ENCODE data around the gene ZFX. TPM values are rescaled to one million over a fixed set of nuclear protein-coding genes. Genes with fewer than 3 reads are reported as not detected.

ZFX gene
- total and polyA plus RNA-seq, 10 of the 15 experiments (the other 5 are each of a cell fraction or from before 2014, with no cell fraction given), result 6.8 to 40.9 (median 24.6) TPM

- TF ChIP-seq, protein P1, sequence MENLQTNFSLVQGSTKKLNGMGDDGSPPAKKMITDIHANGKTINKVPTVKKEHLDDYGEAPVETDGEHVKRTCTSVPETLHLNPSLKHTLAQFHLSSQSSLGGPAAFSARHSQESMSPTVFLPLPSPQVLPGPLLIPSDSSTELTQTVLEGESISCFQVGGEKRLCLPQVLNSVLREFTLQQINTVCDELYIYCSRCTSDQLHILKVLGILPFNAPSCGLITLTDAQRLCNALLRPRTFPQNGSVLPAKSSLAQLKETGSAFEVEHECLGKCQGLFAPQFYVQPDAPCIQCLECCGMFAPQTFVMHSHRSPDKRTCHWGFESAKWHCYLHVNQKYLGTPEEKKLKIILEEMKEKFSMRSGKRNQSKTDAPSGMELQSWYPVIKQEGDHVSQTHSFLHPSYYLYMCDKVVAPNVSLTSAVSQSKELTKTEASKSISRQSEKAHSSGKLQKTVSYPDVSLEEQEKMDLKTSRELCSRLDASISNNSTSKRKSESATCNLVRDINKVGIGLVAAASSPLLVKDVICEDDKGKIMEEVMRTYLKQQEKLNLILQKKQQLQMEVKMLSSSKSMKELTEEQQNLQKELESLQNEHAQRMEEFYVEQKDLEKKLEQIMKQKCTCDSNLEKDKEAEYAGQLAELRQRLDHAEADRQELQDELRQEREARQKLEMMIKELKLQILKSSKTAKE (IDR thresholded peaks at IDR 0.05; ENCODE audit: low read depth, poor library complexity, severe bottlenecking), result no peak
- TF ChIP-seq LARP7 (IDR thresholded peaks at IDR 0.05) (no peak), CBX5 (IDR thresholded peaks at IDR 0.05; ENCODE audit: low read depth) (no peak)
- TF ChIP-seq, protein P2, sequence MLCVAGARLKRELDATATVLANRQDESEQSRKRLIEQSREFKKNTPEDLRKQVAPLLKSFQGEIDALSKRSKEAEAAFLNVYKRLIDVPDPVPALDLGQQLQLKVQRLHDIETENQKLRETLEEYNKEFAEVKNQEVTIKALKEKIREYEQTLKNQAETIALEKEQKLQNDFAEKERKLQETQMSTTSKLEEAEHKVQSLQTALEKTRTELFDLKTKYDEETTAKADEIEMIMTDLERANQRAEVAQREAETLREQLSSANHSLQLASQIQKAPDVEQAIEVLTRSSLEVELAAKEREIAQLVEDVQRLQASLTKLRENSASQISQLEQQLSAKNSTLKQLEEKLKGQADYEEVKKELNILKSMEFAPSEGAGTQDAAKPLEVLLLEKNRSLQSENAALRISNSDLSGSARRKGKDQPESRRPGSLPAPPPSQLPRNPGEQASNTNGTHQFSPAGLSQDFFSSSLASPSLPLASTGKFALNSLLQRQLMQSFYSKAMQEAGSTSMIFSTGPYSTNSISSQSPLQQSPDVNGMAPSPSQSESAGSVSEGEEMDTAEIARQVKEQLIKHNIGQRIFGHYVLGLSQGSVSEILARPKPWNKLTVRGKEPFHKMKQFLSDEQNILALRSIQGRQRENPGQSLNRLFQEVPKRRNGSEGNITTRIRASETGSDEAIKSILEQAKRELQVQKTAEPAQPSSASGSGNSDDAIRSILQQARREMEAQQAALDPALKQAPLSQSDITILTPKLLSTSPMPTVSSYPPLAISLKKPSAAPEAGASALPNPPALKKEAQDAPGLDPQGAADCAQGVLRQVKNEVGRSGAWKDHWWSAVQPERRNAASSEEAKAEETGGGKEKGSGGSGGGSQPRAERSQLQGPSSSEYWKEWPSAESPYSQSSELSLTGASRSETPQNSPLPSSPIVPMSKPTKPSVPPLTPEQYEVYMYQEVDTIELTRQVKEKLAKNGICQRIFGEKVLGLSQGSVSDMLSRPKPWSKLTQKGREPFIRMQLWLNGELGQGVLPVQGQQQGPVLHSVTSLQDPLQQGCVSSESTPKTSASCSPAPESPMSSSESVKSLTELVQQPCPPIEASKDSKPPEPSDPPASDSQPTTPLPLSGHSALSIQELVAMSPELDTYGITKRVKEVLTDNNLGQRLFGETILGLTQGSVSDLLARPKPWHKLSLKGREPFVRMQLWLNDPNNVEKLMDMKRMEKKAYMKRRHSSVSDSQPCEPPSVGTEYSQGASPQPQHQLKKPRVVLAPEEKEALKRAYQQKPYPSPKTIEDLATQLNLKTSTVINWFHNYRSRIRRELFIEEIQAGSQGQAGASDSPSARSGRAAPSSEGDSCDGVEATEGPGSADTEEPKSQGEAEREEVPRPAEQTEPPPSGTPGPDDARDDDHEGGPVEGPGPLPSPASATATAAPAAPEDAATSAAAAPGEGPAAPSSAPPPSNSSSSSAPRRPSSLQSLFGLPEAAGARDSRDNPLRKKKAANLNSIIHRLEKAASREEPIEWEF (IDR thresholded peaks at IDR 0.05; ENCODE audit: insufficient replicate concordance, low read depth, low read length), result no peak
Measured at GRCh38 chrX:24186483-24186882, 37.0 kb downstream of the ZFX start (continued).

- no TSS peak for BruUV-seq (replicated peaks)
- Histone ChIP-seq H3K27ac (ENCODE audit: control insufficient read depth, insufficient read depth) (no peak overlapping the region), H3K27me3 (replicated peaks in 1 of 2; ENCODE audit: control insufficient read depth in 2 of 2, insufficient read depth in 2 of 2, low read length in 1 of 2) (no peaks in the 10 kb centered on the region), H3K4me2 (ENCODE audit: control insufficient read depth, insufficient read depth) (no peak overlapping the region), H3K36me3 (ENCODE audit: control insufficient read depth in 2 of 2, insufficient read depth in 2 of 2, low read length in 1 of 2) (peaks cover 5 to 29% of the 10 kb centered on the region in 2 experiments), H3K9me3 (replicated peaks; ENCODE audit: control insufficient read depth, insufficient read depth, low read length) (no peaks in the 10 kb centered on the region; the same call in 2 of the 3 replicates), H3K4me1 (ENCODE audit: control insufficient read depth, insufficient read depth, low read length) (no peaks in the 10 kb centered on the region; the same call in 1 of the 2 replicates), H3K9ac (ENCODE audit: control insufficient read depth, insufficient read depth, low read length) (no peak overlapping the region), H3K79me2 (ENCODE audit: control insufficient read depth, insufficient read depth, low read length) (peaks cover 57% of the 10 kb centered on the region), H3K4me3 (no peak overlapping the region), H4K20me1 (ENCODE audit: control insufficient read depth, insufficient read depth) (peaks cover 4% of the 10 kb centered on the region), H2AFZ (ENCODE audit: control insufficient read depth, low read depth, low read length) (no peak overlapping the region)
- DNase-seq (ENCODE audit: low read depth, low spot score) (no peak), FAIRE-seq (no peak), ATAC-seq (no peak)
- ChIA-PET POLR2A (interaction anchor here (1.2 kb wide), 1 partner anchor 13 kb away, joined by 3 read pairs; no protein-coding TSS in a partner anchor), CTCF (interaction anchor here (0.8 kb wide), 1 partner anchor 285 kb away, joined by 3 read pairs; no protein-coding TSS in a partner anchor), SMC1A (ENCODE audit: uncharacterized antibody, unreplicated experiment) (interaction anchor here (1.3 to 1.5 kb wide), 2 partner anchors 10 to 14 kb away, joined by 4 to 7 read pairs; no protein-coding TSS in a partner anchor), RAD21 (ENCODE audit: unreplicated experiment) (no interaction called here)
- intact Hi-C loops (cut with micrococcal nuclease; ENCODE audit: unreplicated experiment) (no loop called here), in situ Hi-C loops (cut with MboI) (no loop called here)
- WGBS (ENCODE audit: insufficient coverage, insufficient replicate concordance, low lambda C conversion rate, missing lambda C conversion rate), result 98% methylated on average over 4 of the region's 4 CpGs
- TF ChIP-seq RCOR1 (conservative IDR thresholded peaks at IDR 0.05; ENCODE audit: low read depth, low read length), result no peak
- TF ChIP-seq ZNF384 (IDR thresholded peaks at IDR 0.05; ENCODE audit: borderline replicate concordance, low read depth, low read length), result no peak
- no peak for TF ChIP-seq ZBTB4 (CRISPR knock-in tag; IDR thresholded peaks at IDR 0.05)
- TF ChIP-seq SREBF1 (IDR thresholded peaks at IDR 0.05; ENCODE audit: low read length), result no peak
- TF ChIP-seq, protein P3, sequence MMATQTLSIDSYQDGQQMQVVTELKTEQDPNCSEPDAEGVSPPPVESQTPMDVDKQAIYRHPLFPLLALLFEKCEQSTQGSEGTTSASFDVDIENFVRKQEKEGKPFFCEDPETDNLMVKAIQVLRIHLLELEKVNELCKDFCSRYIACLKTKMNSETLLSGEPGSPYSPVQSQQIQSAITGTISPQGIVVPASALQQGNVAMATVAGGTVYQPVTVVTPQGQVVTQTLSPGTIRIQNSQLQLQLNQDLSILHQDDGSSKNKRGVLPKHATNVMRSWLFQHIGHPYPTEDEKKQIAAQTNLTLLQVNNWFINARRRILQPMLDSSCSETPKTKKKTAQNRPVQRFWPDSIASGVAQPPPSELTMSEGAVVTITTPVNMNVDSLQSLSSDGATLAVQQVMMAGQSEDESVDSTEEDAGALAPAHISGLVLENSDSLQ (IDR thresholded peaks at IDR 0.05), result no peak
- TF ChIP-seq NFIC (IDR thresholded peaks at IDR 0.05; ENCODE audit: low read depth, low read length), result no peak
Measured at GRCh38 chrX:24186986-24187385, 37.5 kb downstream of the ZFX start.
